Dendritic cell treated with granulocyte-macrophage colony-stimulating factor and Interleukin-4, amounts not matched to agents 40 ng/mL and 50 ng/mL, for 4 days (primary cell): ENCODE results near the gene KPNA1.
A peak's percentile ranks its signal among the peaks of the same experiment; 100 is the strongest.
"Not testable (repeated sequence)": the region's sequence is repeated elsewhere in the genome, so short reads cannot be mapped to it uniquely, and the experiment has no call there.

Source experiments
- H3K27ac Mint-ChIP-seq: one replicate; pipeline ENCODE4 v1.8.0; 2022; ENCODE audit warnings: mild to moderate bottlenecking, mixed read lengths
- H3K27me3 Mint-ChIP-seq: one replicate; pipeline ENCODE4 v1.8.0; 2022; ENCODE audit warnings: mild to moderate bottlenecking, mixed read lengths
- H3K36me3 Mint-ChIP-seq: one replicate; pipeline ENCODE4 v1.8.0; 2022; ENCODE audit warnings: low read depth, mixed read lengths
- H3K4me1 Mint-ChIP-seq: one replicate; pipeline ENCODE4 v1.8.0; 2022; ENCODE audit warnings: low read depth, mixed read lengths
- H3K4me3 Mint-ChIP-seq: one replicate; pipeline ENCODE4 v1.8.0; 2022; ENCODE audit warnings: mild to moderate bottlenecking, moderate library complexity, mixed read lengths
- H3K9me3 Mint-ChIP-seq: one replicate; pipeline ENCODE4 v1.8.0; 2022; ENCODE audit warnings: mixed read lengths
- intact Hi-C: fragments of 100-400 bp; cut with micrococcal nuclease; formaldehyde crosslinking; loops from one replicate; pipeline ENCODE4 v1.15.0; 2022

The KPNA1 gene

DNA sequence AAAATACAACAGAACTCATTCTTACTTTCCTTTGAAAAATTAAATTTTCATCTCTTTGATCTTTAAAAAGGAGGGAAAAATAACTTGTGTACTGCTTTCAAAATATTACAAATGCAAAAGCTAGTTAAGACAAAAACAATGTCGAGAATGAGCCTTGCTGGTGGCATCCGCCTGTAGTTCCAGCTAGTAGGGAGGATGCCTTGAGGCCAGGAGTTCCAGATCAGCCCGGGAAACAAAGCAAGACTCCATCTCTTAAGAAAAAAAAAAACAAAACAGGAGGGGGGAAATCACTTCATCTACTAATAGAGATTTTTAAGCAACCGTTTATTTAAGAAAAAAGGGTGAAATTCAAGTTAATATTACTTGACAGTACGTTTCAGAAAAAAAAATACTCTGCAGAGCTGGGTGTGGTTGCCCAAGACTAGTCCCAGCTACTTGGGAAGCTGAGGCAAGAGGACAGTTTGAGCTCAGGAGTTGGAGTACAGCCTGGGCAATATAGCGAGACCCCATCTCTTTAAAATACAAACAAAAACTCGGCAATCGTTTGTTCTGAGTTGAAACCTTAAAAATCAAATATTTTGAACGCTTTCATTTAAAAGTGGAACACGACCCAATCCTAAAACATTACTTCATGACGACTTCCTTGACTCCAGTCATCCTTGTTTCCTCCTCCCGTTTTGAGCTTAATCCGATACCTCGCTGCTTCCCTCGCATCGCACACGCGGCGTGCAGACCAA lies 1.2 kb downstream of the KPNA1 start:
- Mint-ChIP-seq H3K9me3 (peaks cover 8% of the 10 kb centered on the region), H3K36me3 (peaks cover 17% of the 10 kb centered on the region), H3K27ac (peak overlapping the region; percentile 82), H3K4me3 (peak overlapping the region; percentile 84), H3K4me1 (peaks cover 43% of the 10 kb centered on the region), H3K27me3 (no peaks in the 10 kb centered on the region)
- intact Hi-C loops = loop anchor here (2.0 to 10.0 kb wide), 4 partner anchors 51 to 169 kb away; partner anchors contain the start of genes DTX3L, FAM162A, MIX23 and PARP14

- Mint-ChIP-seq H3K9me3 (peaks cover 8% of the 10 kb centered on the region), H3K4me3 (no peak overlapping the region), H3K36me3 (peaks cover 17% of the 10 kb centered on the region), H3K27ac (no peak overlapping the region), H3K4me1 (peaks cover 48% of the 10 kb centered on the region), H3K27me3 (no peaks in the 10 kb centered on the region)
- intact Hi-C loops = loop anchor here (5.0 to 10.0 kb wide), 3 partner anchors 97 to 170 kb away; partner anchors contain the start of genes FAM162A, MIX23, PARP14 and WDR5B
Observed at GRCh38 chr3:122512284-122512683, 2.5 kb downstream of the KPNA1 start.

GRCh38 chr3:122510878-122511535 lies 3.7 kb downstream of the KPNA1 start:
- peaks cover 48% of the 10 kb centered on the region for H3K4me1 Mint-ChIP-seq
- peaks cover 8% of the 10 kb centered on the region for H3K9me3 Mint-ChIP-seq
- no peak overlapping the region for H3K27ac Mint-ChIP-seq
- H3K27me3 Mint-ChIP-seq = no peaks in the 10 kb centered on the region
- peaks cover 17% of the 10 kb centered on the region for H3K36me3 Mint-ChIP-seq
- intact Hi-C loops = loop anchor here (5.0 to 10.0 kb wide), 3 partner anchors 96 to 171 kb away; partner anchors contain the start of genes FAM162A, MIX23, PARP14 and WDR5B
- H3K4me3 Mint-ChIP-seq = no peak overlapping the region

- H3K9me3 Mint-ChIP-seq, H3K4me3 Mint-ChIP-seq, intact Hi-C loops, H3K27ac Mint-ChIP-seq, H3K27me3 Mint-ChIP-seq: not testable (repeated sequence)
- Mint-ChIP-seq H3K36me3 (peaks cover 17% of the 10 kb centered on the region), H3K4me1 (peaks cover 53% of the 10 kb centered on the region)
Observed at GRCh38 chr3:122508944-122509343, 5.8 kb downstream of the KPNA1 start.

DNA sequence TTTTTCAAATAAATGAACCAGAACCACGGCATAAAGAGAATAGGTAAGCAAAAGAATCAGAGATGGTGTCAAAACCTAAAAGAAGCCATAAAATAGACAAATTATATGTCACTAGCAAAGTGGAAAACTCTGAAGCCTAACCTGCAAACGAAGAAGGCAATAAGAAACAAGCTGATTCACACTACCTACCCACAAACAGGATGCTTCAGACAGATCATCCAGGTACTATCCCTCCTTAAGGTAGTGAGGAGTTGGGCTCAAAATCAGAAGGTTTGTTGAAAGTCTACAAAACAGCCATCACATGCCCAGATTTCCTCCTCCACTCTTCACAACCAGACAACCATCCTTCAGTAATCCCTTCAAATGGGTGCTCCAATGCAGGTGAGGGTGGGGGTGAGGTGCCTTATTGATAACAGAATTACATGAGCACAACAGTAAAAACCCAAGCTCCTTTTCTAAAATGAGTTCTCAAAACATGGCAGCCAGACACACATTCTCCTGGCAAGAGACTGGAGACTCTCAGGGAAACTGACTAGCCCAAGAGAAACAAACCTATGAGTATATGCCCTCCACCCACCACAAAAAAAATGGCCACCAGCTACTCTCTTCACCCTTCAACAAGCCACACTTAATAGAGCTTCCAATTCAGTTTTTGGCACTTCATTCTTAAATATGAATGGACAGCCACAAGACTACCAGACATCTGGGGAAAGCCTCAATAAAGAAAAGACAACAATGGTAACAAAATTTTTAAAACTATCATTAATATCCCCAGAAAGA lies 6.4 kb downstream of the KPNA1 start:
- Mint-ChIP-seq H3K9me3 (peaks cover 8% of the 10 kb centered on the region), H3K36me3 (peaks cover 17% of the 10 kb centered on the region), H3K4me3 (no peak overlapping the region), H3K4me1 (peaks cover 51% of the 10 kb centered on the region), H3K27me3 (no peaks in the 10 kb centered on the region), H3K27ac (no peak overlapping the region)
- intact Hi-C loops = no loop called here

DNA sequence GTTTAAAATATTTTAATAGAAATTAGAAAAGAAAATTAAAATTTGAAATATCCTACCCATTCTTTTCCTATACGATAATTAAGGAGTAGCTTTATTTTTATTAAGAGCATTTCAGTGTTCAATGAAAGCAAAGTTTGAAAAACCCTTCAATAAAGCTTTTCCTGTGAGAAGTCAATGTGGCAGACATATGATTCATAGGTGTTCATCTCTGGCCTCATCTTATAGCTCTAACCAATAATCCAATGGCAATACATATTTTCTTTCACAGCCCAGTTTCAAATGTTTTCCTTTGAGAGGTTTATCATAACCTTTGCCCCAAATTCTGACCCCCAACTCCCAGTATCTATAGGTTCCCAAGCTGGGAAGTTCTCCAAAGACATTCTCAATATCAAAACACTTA lies 8.3 kb downstream of the KPNA1 start:
- H3K4me1 Mint-ChIP-seq = peaks cover 54% of the 10 kb centered on the region
- no peak overlapping the region for H3K4me3 Mint-ChIP-seq

GRCh38 chr3:122505676-122506075 lies 9.1 kb downstream of the KPNA1 start:
- H3K27ac Mint-ChIP-seq = no peak overlapping the region
- H3K4me3 Mint-ChIP-seq = no peak overlapping the region
- H3K36me3 Mint-ChIP-seq = peaks cover 8% of the 10 kb centered on the region

More for the DNA sequence above, 8.3 kb downstream of the KPNA1 start:
- Mint-ChIP-seq H3K27ac (no peak overlapping the region), H3K36me3 (peaks cover 15% of the 10 kb centered on the region), H3K9me3 (peaks cover 8% of the 10 kb centered on the region), H3K27me3 (no peaks in the 10 kb centered on the region)
- intact Hi-C loops = no loop called here

DNA sequence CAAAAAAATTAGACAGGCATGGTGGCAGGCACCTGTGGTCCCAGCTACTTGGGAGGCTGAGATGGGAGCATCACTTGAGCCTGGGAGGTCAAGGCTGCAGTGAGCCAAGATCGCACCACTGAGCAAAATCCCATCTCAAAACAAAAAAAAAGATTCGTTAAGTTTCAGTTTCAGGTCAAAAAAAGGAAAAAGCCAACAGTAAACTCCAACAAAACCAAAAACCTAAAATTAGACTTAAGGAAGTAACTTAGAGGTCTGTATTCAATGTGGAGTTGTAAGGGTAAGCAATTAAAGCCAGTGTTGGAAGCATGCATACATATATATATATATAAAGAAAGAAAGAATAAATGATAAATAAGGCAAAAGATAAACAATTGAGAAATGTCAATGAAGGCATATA lies 11.8 kb downstream of the KPNA1 start:
- peaks cover 58% of the 10 kb centered on the region for H3K4me1 Mint-ChIP-seq
- no peaks in the 10 kb centered on the region for H3K36me3 Mint-ChIP-seq
- H3K9me3 Mint-ChIP-seq = no peaks in the 10 kb centered on the region
- intact Hi-C loops = no loop called here
- peak overlapping the region; percentile 44 for H3K4me3 Mint-ChIP-seq
- no peak overlapping the region for H3K27ac Mint-ChIP-seq
- no peaks in the 10 kb centered on the region for H3K27me3 Mint-ChIP-seq

More at GRCh38 chr3:122505676-122506075, 9.1 kb downstream of the KPNA1 start:
- no peaks in the 10 kb centered on the region for H3K27me3 Mint-ChIP-seq
- intact Hi-C loops = no loop called here
- peaks cover 8% of the 10 kb centered on the region for H3K9me3 Mint-ChIP-seq
- peaks cover 54% of the 10 kb centered on the region for H3K4me1 Mint-ChIP-seq

- Mint-ChIP-seq H3K27ac (no peak overlapping the region), H3K36me3 (no peaks in the 10 kb centered on the region), H3K27me3 (no peaks in the 10 kb centered on the region), H3K4me1 (peaks cover 65% of the 10 kb centered on the region), H3K4me3 (no peak overlapping the region), H3K9me3 (no peaks in the 10 kb centered on the region)
- intact Hi-C loops = no loop called here
Observed at GRCh38 chr3:122502139-122502538, 12.6 kb downstream of the KPNA1 start.

- H3K9me3 Mint-ChIP-seq, H3K36me3 Mint-ChIP-seq, H3K27ac Mint-ChIP-seq, H3K27me3 Mint-ChIP-seq, intact Hi-C loops, H3K4me3 Mint-ChIP-seq: not testable (repeated sequence)
- peaks cover 70% of the 10 kb centered on the region for H3K4me1 Mint-ChIP-seq
Observed at GRCh38 chr3:122500964-122501363, 13.8 kb downstream of the KPNA1 start.

GRCh38 chr3:122498152-122498551 lies 16.6 kb downstream of the KPNA1 start:
- Mint-ChIP-seq H3K27me3 (no peaks in the 10 kb centered on the region), H3K4me3 (no peak overlapping the region), H3K27ac (peak overlapping the region; percentile 42), H3K4me1 (peaks cover 59% of the 10 kb centered on the region), H3K36me3 (peaks cover 21% of the 10 kb centered on the region), H3K9me3 (no peaks in the 10 kb centered on the region)
- intact Hi-C loops = no loop called here

GRCh38 chr3:122497425-122497824 lies 17.3 kb downstream of the KPNA1 start:
- Mint-ChIP-seq H3K9me3 (no peaks in the 10 kb centered on the region), H3K4me3 (no peak overlapping the region), H3K27ac (peak overlapping the region; percentile 42), H3K36me3 (peaks cover 28% of the 10 kb centered on the region), H3K27me3 (no peaks in the 10 kb centered on the region), H3K4me1 (peaks cover 52% of the 10 kb centered on the region)
- intact Hi-C loops = no loop called here

GRCh38 chr3:122496508-122496907 lies 18.2 kb downstream of the KPNA1 start:
- intact Hi-C loops = no loop called here
- peaks cover 44% of the 10 kb centered on the region for H3K4me1 Mint-ChIP-seq
- H3K4me3 Mint-ChIP-seq = no peak overlapping the region
- no peaks in the 10 kb centered on the region for H3K27me3 Mint-ChIP-seq
- peaks cover 36% of the 10 kb centered on the region for H3K36me3 Mint-ChIP-seq
- H3K27ac Mint-ChIP-seq = peak overlapping the region; percentile 22
- H3K9me3 Mint-ChIP-seq = no peaks in the 10 kb centered on the region

DNA sequence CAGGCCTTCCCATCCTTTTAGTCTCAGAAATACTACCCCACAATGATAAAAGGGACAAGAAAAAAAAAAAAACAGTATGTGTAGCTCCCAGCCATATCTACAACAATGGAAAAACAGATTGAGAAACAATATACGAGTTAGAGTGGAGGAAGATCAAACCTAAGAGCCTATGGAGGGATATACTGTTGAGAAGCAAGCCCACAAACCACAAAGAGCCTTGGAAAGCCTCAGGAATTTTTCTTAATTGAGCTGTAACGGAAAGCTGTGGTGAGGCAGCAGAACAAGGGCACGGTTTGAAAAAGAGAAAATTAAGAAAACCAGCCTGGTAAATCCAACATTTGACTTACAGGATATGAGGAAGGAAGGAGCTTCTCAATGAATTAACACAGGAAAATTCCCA lies 21.4 kb downstream of the KPNA1 start:
- Mint-ChIP-seq H3K27me3 (no peaks in the 10 kb centered on the region), H3K4me3 (no peak overlapping the region), H3K36me3 (peaks cover 56% of the 10 kb centered on the region), H3K9me3 (no peaks in the 10 kb centered on the region), H3K27ac (no peak overlapping the region), H3K4me1 (peaks cover 16% of the 10 kb centered on the region)
- intact Hi-C loops = no loop called here
